GM18511 (cell line): ENCODE results near the gene AIMP1.
"Not testable (repeated sequence)": the region's sequence is repeated elsewhere in the genome, so short reads cannot be mapped to it uniquely, and the experiment has no call there.

Experiments used
- ATAC-seq: cut with Tn5 transposase; IDR thresholded peaks from one replicate; pipeline ENCODE4 v1.9.1; 2021; ENCODE audit warnings: mild to moderate bottlenecking, moderate library complexity; ENCODE audit not compliant: unreplicated experiment

The AIMP1 gene

DNA sequence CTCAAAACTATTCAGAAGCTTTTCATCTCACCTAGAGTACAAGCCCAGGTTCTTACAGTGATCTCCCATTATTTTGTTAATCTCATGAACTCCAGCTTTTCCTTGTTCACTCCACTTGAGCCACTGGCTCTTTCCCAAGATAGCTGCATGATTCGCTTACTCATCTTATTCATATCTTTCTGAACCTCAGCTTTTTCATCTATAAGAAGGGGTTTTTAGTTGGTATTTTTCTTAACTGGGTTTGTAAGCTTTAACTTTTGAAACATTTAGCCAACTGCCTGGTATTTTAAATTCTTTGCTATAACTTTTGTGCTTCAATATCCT lies 28.3 kb downstream of the AIMP1 start:
- ATAC-seq, result no peak

DNA sequence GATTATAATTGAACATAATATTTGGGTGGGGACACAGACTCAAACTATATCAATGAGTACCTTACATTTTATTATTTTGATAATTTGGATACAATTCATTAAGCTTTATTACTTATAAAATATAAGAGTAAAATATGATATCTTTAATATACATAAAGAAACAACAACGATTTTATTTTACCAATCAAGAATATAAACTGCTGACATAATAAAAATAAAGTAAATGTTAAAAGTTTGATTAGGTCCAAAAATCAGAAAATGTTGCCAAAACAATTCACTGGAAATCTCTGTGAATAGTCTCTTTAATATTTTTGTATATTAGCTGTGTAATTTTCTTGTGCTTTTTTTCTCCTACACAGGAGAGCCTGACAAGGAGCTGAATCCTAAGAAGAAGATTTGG lies 30.8 kb downstream of the AIMP1 start:
- no peak for ATAC-seq

DNA sequence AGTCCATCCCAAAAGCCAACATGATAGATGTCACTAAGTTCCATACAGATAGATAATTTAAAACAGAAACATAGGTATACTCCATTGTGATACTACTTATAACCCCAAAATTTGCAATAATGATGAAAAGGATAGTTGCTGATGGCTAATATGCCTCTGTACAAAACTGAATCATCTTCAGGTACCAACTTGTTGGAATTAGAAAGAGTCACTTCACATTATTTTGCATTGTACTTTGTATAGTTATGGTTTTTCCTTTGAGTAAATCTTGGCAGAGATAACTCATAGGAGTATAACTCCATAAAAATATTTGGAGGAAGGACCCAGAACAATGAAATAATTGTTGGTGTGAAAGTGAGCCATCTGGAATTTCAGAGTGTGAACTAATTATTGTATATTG lies 34.7 kb downstream of the AIMP1 start:
- ATAC-seq, result no peak

DNA sequence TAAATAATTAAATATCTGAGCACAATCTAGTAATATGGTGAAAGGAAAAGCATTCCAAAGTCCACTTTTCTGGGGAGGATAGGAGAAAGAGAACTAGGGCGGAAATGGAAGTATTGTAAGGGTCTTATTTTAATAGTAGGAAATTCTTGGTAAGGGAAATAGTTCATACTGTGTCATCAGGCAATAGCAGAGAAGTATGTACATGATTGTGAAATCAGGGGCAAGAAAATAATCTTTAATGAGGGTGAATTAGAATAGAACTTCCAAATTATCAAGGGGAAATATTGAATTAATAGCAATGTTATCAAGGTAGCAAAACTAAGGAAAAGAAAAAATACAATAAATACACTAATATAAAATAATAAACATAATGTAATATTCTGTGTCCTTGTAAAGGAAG lies 37.4 kb downstream of the AIMP1 start:
- no peak for ATAC-seq

DNA sequence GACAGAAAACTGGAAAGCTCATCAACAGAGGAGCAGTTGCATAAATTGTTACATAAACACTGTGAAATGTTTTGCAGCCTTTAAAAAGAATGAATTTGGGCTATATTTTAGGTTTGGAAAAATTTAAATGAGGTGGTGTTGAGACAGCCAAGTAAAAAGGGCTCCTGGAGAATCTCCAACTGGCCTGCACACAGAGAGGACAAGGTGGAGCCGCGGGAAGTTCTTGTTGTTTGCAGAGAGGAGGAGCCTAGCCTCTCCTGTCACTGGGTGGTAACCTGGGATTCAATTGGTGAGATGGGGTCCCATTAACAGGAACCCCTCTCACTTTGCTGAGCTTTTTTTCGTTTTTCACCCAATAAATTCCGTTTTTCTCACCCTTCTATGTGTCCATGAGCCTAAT lies 38.8 kb downstream of the AIMP1 start:
- ATAC-seq, result no peak

DNA sequence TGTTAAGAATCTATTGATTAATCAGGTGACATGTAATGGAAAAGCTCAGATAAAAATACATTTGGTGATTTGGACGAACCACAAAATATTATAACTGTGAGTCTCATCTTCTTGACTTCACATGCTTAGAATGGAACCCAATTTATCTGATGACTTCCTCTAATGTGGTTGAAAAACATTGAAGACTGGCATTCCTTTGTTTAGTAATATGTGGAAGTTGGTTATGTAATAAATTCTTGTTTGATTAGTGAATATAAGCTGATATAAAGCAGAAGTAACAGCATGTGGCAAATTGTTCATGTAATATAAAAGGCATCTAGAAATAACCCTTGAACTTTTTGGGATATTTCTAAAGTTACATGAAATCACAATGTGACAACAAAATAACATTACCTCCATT lies 42.5 kb downstream of the AIMP1 start:
- ATAC-seq, result no peak

DNA sequence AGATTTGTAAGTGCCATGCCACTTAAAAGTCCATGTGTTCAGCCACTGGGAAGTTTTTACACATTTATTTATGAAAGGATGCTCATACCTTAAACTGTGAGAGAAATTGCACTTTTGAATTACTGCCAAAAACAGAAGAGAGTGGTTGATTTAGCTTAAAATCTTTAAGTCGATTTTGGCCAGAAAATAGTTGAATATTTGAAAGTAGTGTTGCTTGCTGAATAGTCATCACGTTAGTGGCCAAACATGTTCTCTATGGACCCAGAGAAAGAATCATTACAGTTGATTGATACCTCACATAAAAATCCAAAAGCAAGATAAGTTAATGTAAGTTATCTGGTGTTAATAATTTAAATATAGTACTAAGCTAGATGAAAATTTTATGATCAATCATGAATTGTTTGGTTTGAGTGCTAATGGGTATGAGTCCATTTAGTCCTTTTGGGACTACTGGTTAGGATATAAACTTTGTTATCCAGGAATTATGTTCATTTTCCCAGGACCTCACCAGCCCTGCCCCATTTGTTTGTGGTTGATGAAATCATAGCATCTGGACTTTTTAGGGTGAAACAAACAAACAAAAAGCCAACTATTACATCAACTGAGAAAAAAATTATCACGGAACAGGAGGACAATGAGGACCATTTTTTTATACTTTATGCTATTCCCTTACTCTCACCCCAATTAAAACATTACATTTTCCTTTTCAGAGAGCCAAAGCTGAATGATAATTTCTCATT lies 45.9 kb downstream of the AIMP1 start:
- ATAC-seq, result no peak

DNA sequence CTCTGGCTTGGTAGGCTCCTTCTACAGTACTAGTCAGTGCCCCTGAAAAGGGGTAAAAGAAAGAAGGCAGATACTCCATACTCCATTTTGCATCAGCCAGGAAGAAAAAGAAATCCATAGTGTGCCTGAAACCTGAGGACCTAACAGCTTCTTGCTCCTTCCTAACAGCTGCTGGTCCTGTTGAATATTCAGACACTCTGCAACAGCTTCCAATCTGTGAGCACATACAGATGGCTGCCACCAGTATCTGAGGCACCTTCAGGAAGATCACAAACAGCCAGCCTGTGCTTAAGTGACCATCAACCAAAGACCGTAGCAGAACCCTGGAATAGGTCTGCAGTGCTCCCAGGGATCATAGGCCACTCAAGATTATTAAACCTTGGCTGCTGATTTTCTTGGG lies 47.9 kb downstream of the AIMP1 start:
- no peak for ATAC-seq

DNA sequence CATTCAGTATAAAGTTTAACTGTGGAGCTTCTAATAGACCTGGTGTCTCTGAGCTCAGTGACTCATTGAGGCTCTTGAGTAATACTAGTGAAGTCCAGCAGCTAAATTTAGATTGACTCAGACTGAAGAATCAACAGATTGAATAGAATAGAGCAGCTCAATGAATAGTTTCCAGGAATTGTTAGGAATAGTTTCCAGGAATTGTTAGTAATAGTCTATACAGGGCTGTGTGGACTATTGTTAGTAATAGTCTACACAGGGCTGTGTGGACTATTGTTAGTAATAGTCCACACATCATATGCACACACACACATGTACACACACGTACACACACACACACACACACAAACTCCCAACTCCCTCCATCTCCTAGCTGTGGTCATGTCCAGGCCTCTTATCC lies 49.3 kb downstream of the AIMP1 start:
- no peak for ATAC-seq

DNA sequence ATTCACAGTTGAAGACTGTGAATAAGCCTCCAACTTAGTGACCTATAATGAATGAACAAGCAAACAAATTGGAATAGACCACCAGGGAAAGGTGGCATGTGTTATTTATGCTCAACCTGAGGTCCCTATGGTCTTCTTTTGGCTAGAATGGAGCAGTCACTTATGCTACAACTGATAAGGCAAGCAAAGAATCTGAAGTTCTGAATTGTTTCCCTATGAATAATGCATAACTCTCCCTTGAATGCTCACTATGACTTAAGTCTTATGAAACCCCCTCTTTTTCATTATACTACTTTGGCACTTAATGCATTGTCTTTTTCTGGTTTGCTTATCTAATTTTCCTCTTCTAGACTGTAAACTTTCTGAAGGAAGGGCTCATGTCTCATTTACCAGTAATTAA lies 49.7 kb downstream of the AIMP1 start:
- ATAC-seq, result no peak

DNA sequence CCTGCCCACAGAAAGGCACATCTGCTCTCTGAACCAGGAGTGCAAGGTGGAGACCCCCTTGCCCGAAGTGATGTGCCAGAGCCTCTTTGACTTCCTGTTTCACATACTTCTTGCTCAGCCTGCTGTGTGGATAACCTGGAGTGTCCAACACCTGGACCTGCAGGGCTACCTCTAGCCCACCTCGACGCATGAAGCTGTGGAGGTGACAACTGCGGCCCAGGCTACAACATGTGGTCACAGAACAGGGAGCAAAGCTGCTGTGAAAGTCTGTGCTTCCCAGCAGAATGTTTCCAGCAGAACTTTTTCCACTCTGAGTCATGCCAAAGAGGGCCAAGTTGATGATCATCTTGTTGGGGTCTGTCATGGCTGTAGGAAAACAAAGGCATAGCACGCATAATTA lies 50.7 kb downstream of the AIMP1 start:
- ATAC-seq, result no peak

DNA sequence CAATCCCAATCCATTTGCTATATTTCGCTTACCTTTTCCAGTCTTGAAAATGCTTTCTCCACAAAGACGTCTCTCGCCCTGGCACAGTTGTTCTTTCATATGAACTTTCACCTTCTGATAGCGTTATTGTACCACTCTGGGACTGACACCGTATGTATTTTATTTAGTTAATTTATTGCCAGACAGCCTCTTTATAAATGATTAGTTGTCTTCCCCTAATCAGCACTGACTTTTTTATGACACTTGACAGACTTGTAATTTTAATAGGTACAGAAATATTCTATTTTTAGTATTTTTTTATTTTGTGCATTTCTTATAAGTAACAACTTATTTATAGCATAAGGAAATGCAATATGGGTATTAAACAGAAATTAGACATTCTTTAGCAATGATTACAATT lies 52.3 kb downstream of the AIMP1 start, which contains the start of gene GIMD1:
GIMD1 (minus strand) TSS at position 101 of the 400 bp plus-strand sequence. CDS start 1,343 bp downstream, outside the sequence.
- ATAC-seq, result no peak

DNA sequence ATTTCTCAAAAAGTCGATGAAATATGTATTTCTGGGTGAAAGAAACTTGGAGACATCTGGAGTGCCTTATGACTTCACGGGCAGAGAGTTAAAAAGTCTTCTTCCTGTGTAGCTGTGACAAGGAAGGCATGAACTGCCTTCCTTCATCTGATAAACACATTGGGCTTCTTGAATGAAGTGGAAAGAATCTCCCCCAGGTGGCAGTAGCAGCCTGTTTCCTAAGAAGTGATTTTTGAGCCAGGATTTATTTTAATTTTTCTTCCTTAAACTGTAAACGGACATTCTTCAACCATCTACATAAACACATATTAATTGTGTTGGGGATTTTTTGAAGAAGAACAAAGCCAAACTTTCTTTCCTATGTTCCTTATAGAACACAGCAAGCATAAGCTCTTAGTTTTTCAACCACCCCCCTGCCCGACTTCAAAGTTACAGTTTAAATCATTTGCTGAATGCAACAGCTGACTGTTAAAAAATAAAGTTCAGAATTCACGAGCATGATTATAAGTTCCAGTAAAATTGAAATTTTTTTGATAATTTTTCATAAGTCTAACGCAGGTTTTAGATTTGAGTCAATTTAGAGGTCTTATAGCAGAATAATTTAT lies 53.2 kb downstream of the AIMP1 start:
- no peak for ATAC-seq

DNA sequence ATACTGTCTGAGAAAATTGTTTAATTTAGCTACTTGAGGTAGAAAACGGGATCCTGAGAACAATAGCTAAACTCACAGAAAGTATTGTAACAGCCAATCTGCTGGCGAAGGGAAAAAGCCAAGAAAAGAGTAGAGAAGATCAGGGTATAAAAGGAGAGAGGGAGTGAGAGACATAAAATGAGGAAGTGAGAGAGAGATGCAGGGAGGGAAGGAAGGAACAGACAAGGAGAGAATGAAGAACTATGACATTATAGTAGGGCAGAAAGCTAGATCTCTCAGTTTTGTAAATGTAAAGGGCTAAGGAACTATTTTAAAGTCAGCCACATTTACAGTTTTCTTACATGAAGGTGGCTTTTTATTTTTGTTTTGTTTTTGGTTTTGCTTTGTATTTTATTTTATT lies 53.9 kb downstream of the AIMP1 start:
- ATAC-seq, result no peak

DNA sequence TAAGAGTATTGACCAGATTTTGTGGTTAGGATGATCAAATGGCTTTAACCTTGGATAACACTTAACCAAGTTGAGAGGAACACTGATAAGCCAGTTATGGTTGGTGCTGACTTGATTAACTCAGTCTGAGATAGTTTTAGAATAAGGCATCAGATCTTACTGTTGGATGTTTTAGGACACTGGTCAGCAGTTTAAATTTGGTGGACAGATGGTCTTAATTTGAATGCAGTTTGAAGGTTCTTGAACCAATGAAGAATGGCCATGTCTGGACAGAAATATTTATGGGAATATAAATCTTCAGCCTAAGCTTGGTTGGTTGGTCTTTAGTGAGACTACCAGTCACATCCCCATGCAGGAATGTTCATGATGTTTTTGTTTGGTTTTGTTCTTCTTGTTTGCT lies 54.8 kb downstream of the AIMP1 start:
- no peak for ATAC-seq

DNA sequence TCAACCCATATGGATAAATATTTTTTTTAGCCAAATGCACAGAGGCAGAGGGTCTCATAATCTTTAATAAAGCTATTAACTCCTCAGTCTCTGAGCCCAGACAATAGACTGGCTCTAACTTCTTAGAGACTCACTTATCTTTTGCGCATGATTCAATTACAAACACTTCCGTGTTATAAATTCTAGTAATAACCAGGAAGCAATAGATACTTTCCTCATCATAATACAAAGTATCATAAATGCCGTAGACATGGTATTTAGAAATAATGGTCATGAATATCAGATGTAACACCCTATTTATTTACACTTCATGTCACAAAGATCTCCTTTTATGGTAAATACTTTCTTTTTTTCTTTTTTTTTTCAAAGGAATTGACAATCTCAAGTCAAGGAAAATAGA lies 56.7 kb downstream of the AIMP1 start:
- ATAC-seq, result no peak

DNA sequence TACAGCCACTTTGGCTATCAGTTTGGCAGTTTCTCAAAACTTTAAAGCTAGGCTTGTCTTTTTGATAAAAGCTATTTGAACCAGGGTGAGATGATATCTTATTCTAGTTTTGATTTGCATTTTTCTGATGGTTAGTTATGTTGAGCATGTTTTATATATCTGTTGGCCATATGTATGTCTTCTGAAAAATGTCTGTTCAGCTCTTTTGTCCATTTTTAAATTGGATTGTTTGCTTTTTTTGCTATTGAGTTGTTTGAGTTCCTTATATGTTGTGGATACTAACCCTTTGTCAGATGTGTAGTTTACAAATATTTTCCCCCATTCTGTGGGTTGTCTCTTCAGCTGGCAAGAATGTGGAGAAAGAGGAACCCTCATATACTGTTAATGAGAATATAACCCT lies 63.8 kb downstream of the AIMP1 start:
- no peak for ATAC-seq

DNA sequence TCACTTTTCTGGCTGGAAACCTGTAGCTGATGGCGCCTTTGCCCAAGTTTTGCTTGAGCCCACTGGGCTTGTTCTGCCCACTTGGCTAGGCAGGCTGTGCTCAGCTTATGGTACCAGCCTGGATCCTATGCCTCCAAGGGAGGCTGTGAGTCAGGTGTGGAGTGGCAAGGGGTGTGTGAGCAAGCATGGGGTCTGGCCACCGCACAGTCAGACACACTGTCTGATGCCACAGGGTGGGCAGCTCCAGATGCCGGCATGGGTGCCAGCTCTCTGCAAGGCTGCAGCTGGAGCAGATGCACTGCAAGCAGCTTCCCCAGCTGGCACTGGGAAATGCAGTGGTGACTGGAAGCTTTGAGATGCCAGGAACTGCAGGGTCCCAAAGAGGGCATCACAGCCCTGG lies 68.5 kb downstream of the AIMP1 start:
- ATAC-seq, result no peak

DNA sequence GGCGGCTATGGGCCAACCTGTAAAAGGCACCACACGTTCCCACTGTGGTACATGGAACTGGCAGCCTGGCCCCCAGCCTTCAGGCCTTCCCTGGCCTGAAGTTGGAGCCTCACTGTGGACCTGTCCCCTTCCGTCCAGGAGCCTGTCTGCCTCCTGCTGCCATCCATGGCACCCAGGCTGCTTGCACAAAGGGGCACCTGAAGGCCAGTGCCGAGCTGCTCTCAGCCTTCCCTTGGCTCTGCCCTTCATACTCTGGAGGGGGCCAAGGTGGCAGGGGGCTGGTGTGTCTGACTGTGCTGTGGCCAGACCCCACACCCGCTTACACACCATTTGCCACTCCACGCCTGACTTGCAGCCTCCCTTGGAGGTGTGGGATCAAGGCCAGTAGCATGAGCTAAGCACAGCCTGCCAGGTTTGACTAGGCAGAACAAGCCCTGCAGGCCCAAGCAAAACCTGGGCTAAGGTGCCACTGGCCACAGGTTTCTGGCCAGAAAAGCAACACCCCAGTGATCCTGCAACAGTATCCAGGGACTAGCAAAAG lies 69.6 kb downstream of the AIMP1 start:
- ATAC-seq, result no peak

DNA sequence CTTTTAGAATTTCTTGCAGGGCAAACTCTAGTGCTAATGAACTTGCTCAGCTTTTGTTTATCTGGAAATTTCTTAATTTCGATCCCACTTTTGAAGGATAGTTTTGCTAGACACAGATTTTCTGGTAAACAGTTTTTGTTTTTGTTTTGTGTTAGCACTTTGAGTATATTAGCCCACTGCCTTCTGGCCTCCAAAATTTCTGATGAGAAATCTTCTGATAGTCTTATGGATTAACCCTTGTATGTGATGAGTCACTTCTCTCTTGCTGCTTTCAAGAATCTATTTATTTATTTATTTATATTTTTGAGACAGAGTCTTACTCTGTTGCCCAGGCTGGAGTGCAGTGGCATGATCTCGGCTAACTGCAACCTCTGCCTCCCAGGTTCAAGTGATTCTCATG lies 79.2 kb downstream of the AIMP1 start:
- ATAC-seq, result no peak

DNA sequence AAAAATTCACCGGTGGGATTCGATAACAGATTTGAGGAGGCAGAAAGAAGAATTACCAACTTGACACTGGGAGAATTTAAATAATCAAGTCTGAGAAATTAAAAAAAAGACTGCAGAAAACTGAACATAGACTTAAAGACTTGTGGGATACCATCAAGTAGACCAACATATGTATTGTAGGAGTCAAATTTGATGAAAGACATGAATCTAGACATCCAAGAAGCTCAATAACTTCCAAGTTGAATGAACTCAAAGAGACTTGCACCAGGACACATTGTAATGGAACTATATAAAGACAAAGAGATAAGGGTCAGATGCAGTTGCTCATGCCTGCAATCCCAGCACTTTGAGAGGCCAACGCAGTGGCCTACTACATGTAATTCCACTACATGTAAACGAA lies 82.5 kb downstream of the AIMP1 start:
- ATAC-seq, result not testable (repeated sequence)
